DND-41 (cell line): ENCODE results near the gene NLE1.

Experiments used
- ATAC-seq: fragments of 200-7000 bp; cut with Tn5 transposase; 3 replicates; pipeline ENCODE4 v1.9.1; 2021; ENCODE audit warnings: low read depth; ENCODE audit not compliant: insufficient read depth
- DNase-seq: peaks from one replicate; pipeline ENCODE4 v3.0.0-alpha.2; 2020
- H2AFZ ChIP-seq: 2 replicates; pipeline ENCODE4 v1.6.0; 2012; ENCODE audit warnings: low read depth, low read length
- H3K27ac ChIP-seq: 2 replicates; pipeline ENCODE4 v1.5.1; 2012; ENCODE audit warnings: low read length, inconsistent platforms
- H3K27me3 ChIP-seq: fragments of 200-600 bp; sonication (generic); 2 replicates; pipeline ENCODE4 v1.6.0; 2012; ENCODE audit warnings: low read length, mild to moderate bottlenecking, inconsistent platforms; ENCODE audit not compliant: insufficient read depth, poor library complexity
- H3K36me3 ChIP-seq: 2 replicates; pipeline ENCODE4 v1.5.1; 2012; ENCODE audit warnings: low read length, inconsistent platforms; ENCODE audit not compliant: insufficient read depth
- H3K4me1 ChIP-seq: 2 replicates; pipeline ENCODE4 v1.5.1; 2012; ENCODE audit warnings: mild to moderate bottlenecking, low read length; ENCODE audit not compliant: insufficient read depth
- H3K4me2 ChIP-seq: 2 replicates; pipeline ENCODE4 v1.6.0; 2012; ENCODE audit warnings: mild to moderate bottlenecking, moderate library complexity, low read length, inconsistent platforms; ENCODE audit not compliant: insufficient read depth
- H3K4me3 ChIP-seq, 2 experiments: fragments of 200-600 bp in 1 of 2; shearing (Covaris generic) in 1 of 2; 2 replicates each; pipeline ENCODE4 v1.5.1; 2012 to 2016; ENCODE audit warnings: inconsistent platforms in 2 of 2, low read length in 2 of 2, mild to moderate bottlenecking in 2 of 2, low read depth in 1 of 2, moderate library complexity in 1 of 2
- H3K79me2 ChIP-seq: 2 replicates; pipeline ENCODE4 v1.6.0; 2012; ENCODE audit warnings: low read length, inconsistent platforms; ENCODE audit not compliant: insufficient read depth
- H3K9ac ChIP-seq: 2 replicates; pipeline ENCODE4 v1.6.0; 2012; ENCODE audit warnings: low read depth, mild to moderate bottlenecking, inconsistent platforms, low read length, moderate library complexity
- H3K9me3 ChIP-seq: 2 replicates; pipeline ENCODE4 v1.5.1; 2012; ENCODE audit warnings: low read length, moderate library complexity, mild to moderate bottlenecking, inconsistent platforms; ENCODE audit not compliant: insufficient read depth, severe bottlenecking
- H4K20me1 ChIP-seq: 2 replicates; pipeline ENCODE4 v1.6.0; 2012; ENCODE audit warnings: low read length; ENCODE audit not compliant: insufficient read depth
- CTCF ChIP-seq: IDR thresholded peaks from 2 replicates; pipeline ENCODE4 v1.5.1; 2012; ENCODE audit warnings: borderline replicate concordance, low read length, moderate library complexity, mild to moderate bottlenecking; ENCODE audit not compliant: poor library complexity, severe bottlenecking; ENCODE audit errors: extremely low read depth
- EZH2 ChIP-seq: IDR thresholded peaks from 3 replicates; pipeline ENCODE4 v1.6.1; 2012; ENCODE audit warnings: borderline replicate concordance, low read depth, mild to moderate bottlenecking, moderate library complexity, low read length, inconsistent platforms; ENCODE audit not compliant: severe bottlenecking

Gene NLE1

DNA sequence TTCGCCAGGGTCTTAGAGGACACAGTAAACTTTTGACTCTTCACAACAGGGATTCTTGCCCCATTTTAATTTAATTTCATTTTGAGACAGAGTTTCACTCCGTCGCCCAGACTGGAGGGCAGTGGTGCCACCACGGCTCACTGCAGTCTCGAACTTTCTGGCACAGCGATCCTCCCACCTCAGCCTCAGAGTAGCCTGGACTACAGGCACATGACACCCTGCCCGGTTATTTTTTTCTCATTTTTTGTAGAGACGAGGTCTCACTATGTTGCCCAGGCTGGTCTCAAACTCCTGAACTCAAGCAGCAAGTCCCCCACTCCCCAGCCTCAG, 329 bp upstream of the NLE1 start:
- no peaks in the 10 kb centered on the region for H3K9me3 ChIP-seq
- peak overlapping the region in 1 of 2 experiments; percentile 99; a peak in 3 of 4 replicates for H3K4me3 ChIP-seq
- peak overlapping the region; percentile 76 for H2AFZ ChIP-seq
- H4K20me1 ChIP-seq, result peaks cover 17% of the 10 kb centered on the region
- no peaks in the 10 kb centered on the region for H3K27me3 ChIP-seq
- H3K4me1 ChIP-seq, result peaks cover 24% of the 10 kb centered on the region
- peaks cover 32% of the 10 kb centered on the region for H3K79me2 ChIP-seq
- no peak for TF ChIP-seq CTCF
- TF ChIP-seq EZH2, result no peak
- ATAC-seq, result peak; percentile 5; the same call in 1 of the 3 replicates
- H3K27ac ChIP-seq, result peak overlapping the region; percentile 92
- H3K4me2 ChIP-seq, result peak overlapping the region; percentile 65
- DNase-seq, result no peak
- peaks cover 26% of the 10 kb centered on the region for H3K36me3 ChIP-seq
- peak overlapping the region; percentile 86 for H3K9ac ChIP-seq

- Histone ChIP-seq H4K20me1 (peaks cover 27% of the 10 kb centered on the region), H3K4me1 (peaks cover 24% of the 10 kb centered on the region), H3K9me3 (no peaks in the 10 kb centered on the region), H3K9ac (no peak overlapping the region), H3K4me3 (no peak overlapping the region), H3K27me3 (no peaks in the 10 kb centered on the region), H3K27ac (no peak overlapping the region), H3K36me3 (peaks cover 68% of the 10 kb centered on the region), H3K79me2 (peaks cover 32% of the 10 kb centered on the region), H3K4me2 (no peak overlapping the region), H2AFZ (no peak overlapping the region)
- DNase-seq (no peak), ATAC-seq (no peak)
- TF ChIP-seq EZH2 (no peak), CTCF (no peak)
These were observed 3.9 kb downstream of the NLE1 start for GRCh38 chr17:35138218-35138617.

DNA sequence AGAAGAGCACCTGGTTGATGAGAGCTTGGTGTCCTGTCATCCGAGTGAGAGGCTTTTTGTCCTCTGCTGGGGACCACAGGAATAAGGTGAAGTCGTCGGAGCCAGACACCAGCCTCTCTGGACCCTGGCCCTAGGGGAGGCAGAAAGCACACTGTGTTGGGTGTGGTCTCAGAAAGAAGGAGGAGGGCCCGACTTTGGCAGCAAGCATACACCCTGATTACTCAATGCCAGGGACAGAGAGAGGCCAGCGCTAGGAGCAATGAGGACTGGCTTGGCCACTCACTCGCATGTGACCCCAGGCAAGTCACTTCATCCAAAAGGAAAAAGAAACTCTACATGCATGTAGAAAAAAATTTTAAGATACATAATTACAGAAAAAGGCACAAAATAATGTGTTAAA, 6.8 kb downstream of the NLE1 start:
- no peak overlapping the region for H3K4me3 ChIP-seq
- H3K4me2 ChIP-seq, result no peak overlapping the region
- DNase-seq (no peak), ATAC-seq (no peak)
- H3K9me3 ChIP-seq, result no peaks in the 10 kb centered on the region
- no peak overlapping the region for H2AFZ ChIP-seq
- H3K36me3 ChIP-seq, result peaks cover 97% of the 10 kb centered on the region
- H3K27me3 ChIP-seq, result no peaks in the 10 kb centered on the region
- H3K4me1 ChIP-seq, result peaks cover 8% of the 10 kb centered on the region
- H4K20me1 ChIP-seq, result peaks cover 40% of the 10 kb centered on the region
- H3K79me2 ChIP-seq, result peaks cover 13% of the 10 kb centered on the region
- TF ChIP-seq EZH2 (no peak), CTCF (no peak)
- no peak overlapping the region for H3K9ac ChIP-seq
- no peak overlapping the region for H3K27ac ChIP-seq

DNA sequence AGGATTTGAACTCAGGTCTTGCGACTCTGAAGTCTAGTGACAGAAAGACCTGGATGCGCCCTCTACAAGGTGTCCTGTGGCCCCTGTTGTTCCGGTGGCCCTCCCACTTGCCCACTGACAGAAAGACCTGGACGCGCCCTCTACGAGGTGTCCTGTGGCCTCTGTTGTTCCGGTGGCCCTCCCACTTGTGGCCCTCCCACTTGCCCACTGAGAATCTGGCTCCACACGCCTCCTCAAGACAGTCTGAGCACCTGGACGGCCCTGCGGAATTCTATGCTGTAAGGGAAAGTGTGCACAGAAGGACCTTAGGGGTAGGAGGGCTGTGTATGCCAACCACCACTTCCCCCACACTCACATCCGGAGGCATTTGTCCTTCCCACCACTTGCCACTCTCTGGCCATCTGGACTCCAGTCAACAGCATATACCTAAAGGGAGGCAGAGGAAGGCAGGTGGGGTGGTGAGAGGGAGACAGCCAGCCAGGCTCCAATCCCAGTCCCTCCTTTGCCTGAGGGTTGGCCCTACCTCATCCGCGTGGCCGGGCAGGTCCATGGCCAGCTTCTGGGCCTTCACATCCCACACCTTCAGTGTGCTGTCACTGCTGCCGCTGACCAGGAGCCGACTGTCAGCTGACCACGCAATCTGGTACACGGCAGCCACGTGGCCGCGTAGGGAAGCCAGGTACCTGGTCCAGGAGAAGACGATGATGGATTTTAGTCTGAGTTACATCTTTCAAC, 9.1 kb downstream of the NLE1 start:
- Histone ChIP-seq H2AFZ (no peak overlapping the region), H3K79me2 (no peaks in the 10 kb centered on the region), H3K4me3 (no peak overlapping the region), H4K20me1 (peaks cover 29% of the 10 kb centered on the region), H3K27me3 (no peaks in the 10 kb centered on the region), H3K4me2 (no peak overlapping the region), H3K9ac (no peak overlapping the region), H3K27ac (no peak overlapping the region), H3K4me1 (no peaks in the 10 kb centered on the region), H3K9me3 (no peaks in the 10 kb centered on the region), H3K36me3 (peaks cover 78% of the 10 kb centered on the region)
- TF ChIP-seq EZH2 (no peak), CTCF (no peak)
- DNase-seq (no peak), ATAC-seq (no peak)
